SK-N-SH (cell line): ENCODE data around the gene COL20A1.

ENCODE experiments used
- CHD2 ChIP-seq: fragments of 150-350 bp; IDR thresholded peaks from 2 replicates; pipeline ENCODE4 v1.6.1; 2018; ENCODE audit warnings: low read length; ENCODE audit not compliant: partially characterized antibody
- CTCF ChIP-seq: fragments of 200-600 bp; sonication (generic); IDR thresholded peaks from 2 replicates; pipeline ENCODE4 v1.6.1; 2017; ENCODE audit warnings: antibody characterized with exemption, mild to moderate bottlenecking, moderate library complexity
- EP300 ChIP-seq, 2 experiments: IDR thresholded peaks; 2 replicates each; pipeline versions ENCODE4 v1.4.0 to v1.6.1; 2012; ENCODE audit warnings: borderline replicate concordance in 1 of 2, low read depth in 1 of 2, low read length in 1 of 2
- EZH2phosphoT487 ChIP-seq: fragments of 200-600 bp; sonication (generic); IDR thresholded peaks from 2 replicates; pipeline ENCODE4 v1.6.1; 2017; ENCODE audit warnings: low read depth, mixed run types, mild to moderate bottlenecking, antibody characterized with exemption, moderate library complexity, borderline replicate concordance
- GATA2 ChIP-seq: sonication (generic); formaldehyde crosslinking; IDR thresholded peaks from 2 replicates; pipeline ENCODE4 v1.5.0; 2020; ENCODE audit warnings: mild to moderate bottlenecking, missing genetic modification reagents
- MXI1 ChIP-seq: IDR thresholded peaks from 2 replicates; pipeline ENCODE4 v1.6.1; 2012; ENCODE audit warnings: mild to moderate bottlenecking, low read depth, low read length, improper control_type of control experiment
- NRF1 ChIP-seq: IDR thresholded peaks from 2 replicates; pipeline ENCODE4 v1.6.1; 2012; ENCODE audit warnings: low read depth, mild to moderate bottlenecking, low read length
- POLR2AphosphoS5 ChIP-seq: IDR thresholded peaks from 2 replicates; pipeline ENCODE4 v1.6.1; 2012; ENCODE audit warnings: low read depth, low read length
- RXRA ChIP-seq: IDR thresholded peaks from 2 replicates; pipeline ENCODE4 v1.4.0; 2012; ENCODE audit warnings: low read depth, mild to moderate bottlenecking, borderline replicate concordance
- SIN3A ChIP-seq: IDR thresholded peaks from 2 replicates; pipeline ENCODE4 v1.6.1; 2012; ENCODE audit warnings: low read depth, mild to moderate bottlenecking, low read length, moderate library complexity, borderline replicate concordance
- TF ChIP-seq, protein P1 (sequence below): IDR thresholded peaks from 2 replicates; pipeline ENCODE4; 2012
- TF ChIP-seq, protein P2 (sequence below): IDR thresholded peaks from 2 replicates; pipeline ENCODE4 v1.6.1; 2012; ENCODE audit warnings: mild to moderate bottlenecking, low read depth, low read length, moderate library complexity
- TF ChIP-seq, protein P3 (sequence below): IDR thresholded peaks from 2 replicates; pipeline ENCODE4 v1.4.0; 2012; ENCODE audit warnings: low read depth
- TF ChIP-seq, protein P4 (sequence below): fragments of 150-350 bp; IDR thresholded peaks from 2 replicates; pipeline ENCODE4 v1.6.1; 2017; ENCODE audit warnings: antibody characterized with exemption, low read length, low read depth, borderline replicate concordance

DNA sequence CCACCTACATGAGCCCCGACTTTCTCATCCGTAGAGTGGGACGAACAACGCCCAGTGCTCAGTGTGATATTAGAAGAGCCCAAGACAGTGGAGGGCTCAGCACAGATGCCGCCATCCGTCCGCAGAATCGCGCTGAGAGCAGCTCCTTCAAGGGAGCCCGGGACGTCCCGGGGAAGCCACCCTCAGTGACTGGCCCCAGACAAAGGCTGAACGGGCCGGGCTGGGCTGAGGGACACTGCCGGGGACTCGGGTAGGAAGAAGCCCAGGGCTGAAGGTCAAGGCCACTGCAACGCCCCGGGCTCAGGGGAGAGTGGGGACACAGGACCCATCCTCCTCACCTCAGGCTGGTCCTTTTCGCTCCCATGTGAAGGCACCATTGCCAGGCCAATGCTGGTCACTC, 81.0 kb downstream of the COL20A1 start:
- TF ChIP-seq NRF1 (no peak), CTCF (no peak), CHD2 (no peak), POLR2AphosphoS5 (no peak), RXRA (no peak), MXI1 (no peak), SIN3A (no peak), EZH2phosphoT487 (no peak), EP300 (IDR thresholded peaks at IDR 0.05; ENCODE audit: borderline replicate concordance in 1 of 2, low read depth in 1 of 2, low read length in 1 of 2) (no peak), GATA2 (CRISPR knock-in tag) (no peak)
- TF ChIP-seq, protein P1, sequence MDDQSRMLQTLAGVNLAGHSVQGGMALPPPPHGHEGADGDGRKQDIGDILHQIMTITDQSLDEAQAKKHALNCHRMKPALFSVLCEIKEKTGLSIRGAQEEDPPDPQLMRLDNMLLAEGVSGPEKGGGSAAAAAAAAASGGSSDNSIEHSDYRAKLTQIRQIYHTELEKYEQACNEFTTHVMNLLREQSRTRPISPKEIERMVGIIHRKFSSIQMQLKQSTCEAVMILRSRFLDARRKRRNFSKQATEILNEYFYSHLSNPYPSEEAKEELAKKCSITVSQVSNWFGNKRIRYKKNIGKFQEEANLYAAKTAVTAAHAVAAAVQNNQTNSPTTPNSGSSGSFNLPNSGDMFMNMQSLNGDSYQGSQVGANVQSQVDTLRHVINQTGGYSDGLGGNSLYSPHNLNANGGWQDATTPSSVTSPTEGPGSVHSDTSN = no peak
- TF ChIP-seq, protein P2, sequence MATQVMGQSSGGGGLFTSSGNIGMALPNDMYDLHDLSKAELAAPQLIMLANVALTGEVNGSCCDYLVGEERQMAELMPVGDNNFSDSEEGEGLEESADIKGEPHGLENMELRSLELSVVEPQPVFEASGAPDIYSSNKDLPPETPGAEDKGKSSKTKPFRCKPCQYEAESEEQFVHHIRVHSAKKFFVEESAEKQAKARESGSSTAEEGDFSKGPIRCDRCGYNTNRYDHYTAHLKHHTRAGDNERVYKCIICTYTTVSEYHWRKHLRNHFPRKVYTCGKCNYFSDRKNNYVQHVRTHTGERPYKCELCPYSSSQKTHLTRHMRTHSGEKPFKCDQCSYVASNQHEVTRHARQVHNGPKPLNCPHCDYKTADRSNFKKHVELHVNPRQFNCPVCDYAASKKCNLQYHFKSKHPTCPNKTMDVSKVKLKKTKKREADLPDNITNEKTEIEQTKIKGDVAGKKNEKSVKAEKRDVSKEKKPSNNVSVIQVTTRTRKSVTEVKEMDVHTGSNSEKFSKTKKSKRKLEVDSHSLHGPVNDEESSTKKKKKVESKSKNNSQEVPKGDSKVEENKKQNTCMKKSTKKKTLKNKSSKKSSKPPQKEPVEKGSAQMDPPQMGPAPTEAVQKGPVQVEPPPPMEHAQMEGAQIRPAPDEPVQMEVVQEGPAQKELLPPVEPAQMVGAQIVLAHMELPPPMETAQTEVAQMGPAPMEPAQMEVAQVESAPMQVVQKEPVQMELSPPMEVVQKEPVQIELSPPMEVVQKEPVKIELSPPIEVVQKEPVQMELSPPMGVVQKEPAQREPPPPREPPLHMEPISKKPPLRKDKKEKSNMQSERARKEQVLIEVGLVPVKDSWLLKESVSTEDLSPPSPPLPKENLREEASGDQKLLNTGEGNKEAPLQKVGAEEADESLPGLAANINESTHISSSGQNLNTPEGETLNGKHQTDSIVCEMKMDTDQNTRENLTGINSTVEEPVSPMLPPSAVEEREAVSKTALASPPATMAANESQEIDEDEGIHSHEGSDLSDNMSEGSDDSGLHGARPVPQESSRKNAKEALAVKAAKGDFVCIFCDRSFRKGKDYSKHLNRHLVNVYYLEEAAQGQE = no peak
- TF ChIP-seq, protein P3, sequence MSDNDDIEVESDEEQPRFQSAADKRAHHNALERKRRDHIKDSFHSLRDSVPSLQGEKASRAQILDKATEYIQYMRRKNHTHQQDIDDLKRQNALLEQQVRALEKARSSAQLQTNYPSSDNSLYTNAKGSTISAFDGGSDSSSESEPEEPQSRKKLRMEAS = no peak
- TF ChIP-seq, protein P4, sequence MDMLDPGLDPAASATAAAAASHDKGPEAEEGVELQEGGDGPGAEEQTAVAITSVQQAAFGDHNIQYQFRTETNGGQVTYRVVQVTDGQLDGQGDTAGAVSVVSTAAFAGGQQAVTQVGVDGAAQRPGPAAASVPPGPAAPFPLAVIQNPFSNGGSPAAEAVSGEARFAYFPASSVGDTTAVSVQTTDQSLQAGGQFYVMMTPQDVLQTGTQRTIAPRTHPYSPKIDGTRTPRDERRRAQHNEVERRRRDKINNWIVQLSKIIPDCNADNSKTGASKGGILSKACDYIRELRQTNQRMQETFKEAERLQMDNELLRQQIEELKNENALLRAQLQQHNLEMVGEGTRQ = no peak
